Uterus (tissue), 4 donors: ENCODE results near the gene PLLP. TPM values are rescaled to one million over a fixed set of nuclear protein-coding genes. Genes with fewer than 3 reads are reported as not detected.

Experiments
- DNase-seq, 2 donors: peaks; one replicate each; pipeline ENCODE4 v3.0.0-alpha.2; 2019 to 2020
- H3K27ac ChIP-seq, 2 donors: fragments of 200-600 bp; sonication (generic); 1 replicate in 1 of 2; 2 replicates in 1 of 2; pipeline ENCODE4 v1.5.1; 2016 to 2018
- H3K27me3 ChIP-seq, 2 donors: fragments of 200-600 bp; sonication (generic); one replicate each; pipeline ENCODE4 v1.5.1; 2018 to 2019; ENCODE audit warnings: control low read depth in 1 of 2
- H3K36me3 ChIP-seq, 2 donors: fragments of 200-600 bp; sonication (generic); one replicate each; pipeline ENCODE4 v1.5.1; 2019; ENCODE audit warnings: control low read depth in 1 of 2
- H3K4me1 ChIP-seq, 2 donors: fragments of 200-600 bp; sonication (generic); one replicate each; pipeline ENCODE4 v1.5.1; 2018 to 2019; ENCODE audit warnings: control low read depth in 1 of 2
- H3K4me3 ChIP-seq, 2 donors: fragments of 200-600 bp; sonication (generic); 1 replicate in 1 of 2; 2 replicates in 1 of 2; pipeline ENCODE4 v1.5.1; 2018 to 2019; ENCODE audit warnings: mild to moderate bottlenecking in 1 of 2
- H3K9me3 ChIP-seq, 2 donors: fragments of 200-600 bp; sonication (generic); one replicate each; pipeline ENCODE4 v1.5.1; 2019; ENCODE audit warnings: control low read depth in 1 of 2
- CTCF ChIP-seq, 4 experiments: fragments of 200-600 bp in 2 of 4; fragments of 450-650 bp in 2 of 4; sonication (generic) in 2 of 4; IDR thresholded peaks; one replicate each; pipeline ENCODE4 v1.5.1; 2016 to 2019; ENCODE audit warnings: antibody characterized with exemption in 4 of 4, mild to moderate bottlenecking in 2 of 4, moderate library complexity in 1 of 4
- POLR2A ChIP-seq, 2 donors: fragments of 450-650 bp; IDR thresholded peaks; one replicate each; pipeline ENCODE4 v1.6.1; 2016; ENCODE audit warnings: antibody characterized with exemption in 2 of 2, mild to moderate bottlenecking in 1 of 2, moderate library complexity in 1 of 2
- intact Hi-C: fragments of 100-400 bp; cut with DNase I; formaldehyde crosslinking; loops from one replicate; pipeline ENCODE4 v1.15.1; 2023; ENCODE audit warnings: low total_unique reads
- total RNA-seq, 4 donors: library from RNA; depleted of rRNA in 3 of 4; stranded (reverse); fragments of >200 nt in 3 of 4; gene quantifications; one replicate each; pipeline versions ENCODE4 v1.1.0 to v1.2.4, GENCODE V29; 2014 to 2023
- donor health status: DM: yes; HTN: yes; CAD: no.

PLLP gene
- total RNA-seq, 4 donors from 2014 or later, result 2.6 to 19.1 (median 6.2) TPM; not detected in 1

DNA sequence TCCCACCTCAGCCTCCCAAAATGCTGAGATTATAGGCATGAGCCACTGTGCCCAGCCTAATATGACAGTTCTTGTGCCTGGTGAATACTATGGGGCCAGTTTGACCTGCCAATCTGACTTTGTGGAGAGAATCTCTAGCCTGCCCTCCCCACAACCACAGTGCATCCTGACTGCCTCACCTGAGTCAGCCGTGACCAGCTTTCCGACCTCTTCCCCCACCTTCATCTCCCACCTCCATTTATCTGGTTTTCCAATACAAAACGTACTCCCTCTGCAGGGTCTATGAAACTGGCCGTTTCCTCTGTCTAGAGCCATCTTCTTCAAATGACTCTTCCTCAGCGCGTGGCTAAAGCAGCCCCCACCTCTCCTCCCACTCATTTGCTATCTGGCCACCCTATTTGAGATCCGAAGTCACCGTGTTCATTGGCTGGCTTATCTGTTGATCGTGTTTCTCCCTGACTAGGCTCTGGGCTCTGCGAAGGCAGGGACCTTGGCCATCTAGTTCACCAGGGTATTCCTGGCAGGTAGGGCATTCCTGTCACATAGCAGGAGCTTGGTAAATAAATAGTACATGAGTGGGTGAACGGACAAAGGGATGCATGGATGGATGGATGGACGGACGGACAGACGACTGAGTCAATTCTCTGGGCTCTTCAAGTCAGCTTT lies 22.3 kb upstream of the PLLP start:
- TF ChIP-seq POLR2A (IDR thresholded peaks at IDR 0.05) (no peak), CTCF (IDR thresholded peaks at IDR 0.05) (no peak)
- H3K36me3 ChIP-seq, result no peaks in the 10 kb centered on the region
- intact Hi-C loops, result no loop called here
- H3K4me3 ChIP-seq, result no peak overlapping the region
- H3K4me1 ChIP-seq, result no peaks in the 10 kb centered on the region
- H3K27ac ChIP-seq, result no peak overlapping the region
- H3K27me3 ChIP-seq, result no peaks in the 10 kb centered on the region
- DNase-seq, result no peak
- no peaks in the 10 kb centered on the region for H3K9me3 ChIP-seq

- TF ChIP-seq POLR2A (IDR thresholded peaks at IDR 0.05) (no peak), CTCF (IDR thresholded peaks at IDR 0.05) (no peak)
- H3K4me1 ChIP-seq, result peaks cover 0 to 9% of the 10 kb centered on the region in 2 donors
- intact Hi-C loops, result no loop called here
- peak; percentile 31 to 45 for DNase-seq
- no peaks in the 10 kb centered on the region for H3K27me3 ChIP-seq
- no peaks in the 10 kb centered on the region for H3K36me3 ChIP-seq
- no peak overlapping the region for H3K4me3 ChIP-seq
- no peaks in the 10 kb centered on the region for H3K9me3 ChIP-seq
- H3K27ac ChIP-seq, result peak overlapping the region; percentile 66 to 79
These were observed 20.8 kb upstream of the PLLP start for GRCh38 chr16:57305159-57305811.

- H3K4me3 ChIP-seq, result no peak overlapping the region
- no peaks in the 10 kb centered on the region for H3K9me3 ChIP-seq
- DNase-seq, result peak; percentile 21 to 47
- H3K4me1 ChIP-seq, result peaks cover 0 to 9% of the 10 kb centered on the region in 2 donors
- intact Hi-C loops, result no loop called here
- TF ChIP-seq POLR2A (IDR thresholded peaks at IDR 0.05), result no peak
- no peak for TF ChIP-seq CTCF (IDR thresholded peaks at IDR 0.05)
- no peaks in the 10 kb centered on the region for H3K27me3 ChIP-seq
- no peaks in the 10 kb centered on the region for H3K36me3 ChIP-seq
- peak overlapping the region; percentile 66 to 79 for H3K27ac ChIP-seq
These were observed 19.9 kb upstream of the PLLP start for GRCh38 chr16:57304169-57305061.

- Histone ChIP-seq H3K36me3 (no peaks in the 10 kb centered on the region), H3K27me3 (no peaks in the 10 kb centered on the region), H3K4me1 (peaks cover 3 to 9% of the 10 kb centered on the region in 2 donors), H3K4me3 (no peak overlapping the region), H3K27ac (peak overlapping the region; percentile 66 to 79), H3K9me3 (no peaks in the 10 kb centered on the region)
- intact Hi-C loops, result no loop called here
- DNase-seq, result no peak
- no peak for TF ChIP-seq CTCF (IDR thresholded peaks at IDR 0.05)
- TF ChIP-seq POLR2A (IDR thresholded peaks at IDR 0.05), result no peak
These were observed 19.4 kb upstream of the PLLP start for GRCh38 chr16:57303910-57304168.
